ENCODE data around the gene OMP.

The OMP gene

DNA sequence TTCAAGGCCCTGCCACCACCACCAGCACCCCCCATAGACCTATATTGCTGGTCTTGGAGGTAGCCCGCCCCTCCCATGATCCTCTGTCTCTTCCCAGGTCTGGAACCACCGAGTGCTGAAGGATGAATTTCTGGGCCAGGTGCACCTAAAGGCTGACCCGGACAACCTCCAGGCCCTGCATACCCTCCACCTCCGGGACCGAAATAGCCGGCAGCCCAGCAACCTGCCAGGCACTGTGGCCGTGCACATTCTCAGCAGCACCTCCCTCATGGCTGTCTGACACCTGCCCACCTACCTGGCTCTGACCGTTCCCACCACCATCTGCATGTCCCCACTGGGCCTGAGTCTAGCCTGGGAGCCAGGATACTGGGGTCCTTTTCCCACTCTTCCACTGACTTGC is 21.0 kb downstream of the OMP start:
- DNase-seq (ENCODE audit: low read depth): no peak

- DNase-seq (ENCODE audit: low read depth): no peak
Observed at GRCh38 chr11:77124041-77124440, 21.4 kb downstream of the OMP start.

DNA sequence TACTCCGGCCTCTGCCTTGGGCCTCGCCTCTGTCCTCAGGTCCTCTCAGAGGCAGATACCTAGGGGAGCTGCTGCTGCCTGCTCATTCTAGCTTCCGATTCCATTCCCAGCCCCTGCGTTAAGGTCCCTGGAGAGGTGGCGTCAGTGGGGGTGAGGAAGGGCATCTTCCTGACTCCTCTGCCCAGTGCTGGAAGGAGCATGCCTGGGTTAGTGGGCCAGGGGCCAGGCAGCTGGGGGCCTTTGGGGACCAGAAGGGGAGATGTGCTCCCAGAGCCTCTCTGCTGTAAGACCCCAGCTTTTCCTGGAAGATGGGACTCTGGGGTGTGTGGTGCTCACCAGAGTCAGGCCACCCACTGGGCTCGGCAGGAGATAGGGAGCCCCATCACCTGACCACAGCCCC is 21.8 kb downstream of the OMP start:
- DNase-seq (ENCODE audit: low read depth): no peak

GRCh38 chr11:77125191-77125590 is 22.6 kb downstream of the OMP start:
- DNase-seq (ENCODE audit: low read depth): no peak

DNA sequence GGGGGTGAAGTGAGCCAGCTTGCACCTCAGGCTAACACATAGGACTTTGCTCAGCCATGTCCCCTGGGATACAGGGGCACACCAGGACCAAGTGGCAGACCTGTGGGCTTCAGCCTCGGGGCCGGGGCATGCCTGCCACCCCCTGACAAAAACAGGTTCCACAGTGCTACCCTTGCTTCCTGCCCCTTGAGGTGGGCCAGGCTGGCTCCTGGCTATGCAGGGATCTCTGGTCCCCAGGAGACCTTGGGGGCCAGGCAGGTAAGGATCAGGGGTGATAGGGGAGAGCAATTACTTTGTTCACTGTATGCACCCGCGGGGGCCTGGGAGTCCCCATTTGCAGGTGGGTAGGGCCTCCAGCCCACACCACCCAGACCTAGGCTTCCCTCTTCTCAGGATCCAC is 23.1 kb downstream of the OMP start:
- DNase-seq (ENCODE audit: low read depth): no peak

DNA sequence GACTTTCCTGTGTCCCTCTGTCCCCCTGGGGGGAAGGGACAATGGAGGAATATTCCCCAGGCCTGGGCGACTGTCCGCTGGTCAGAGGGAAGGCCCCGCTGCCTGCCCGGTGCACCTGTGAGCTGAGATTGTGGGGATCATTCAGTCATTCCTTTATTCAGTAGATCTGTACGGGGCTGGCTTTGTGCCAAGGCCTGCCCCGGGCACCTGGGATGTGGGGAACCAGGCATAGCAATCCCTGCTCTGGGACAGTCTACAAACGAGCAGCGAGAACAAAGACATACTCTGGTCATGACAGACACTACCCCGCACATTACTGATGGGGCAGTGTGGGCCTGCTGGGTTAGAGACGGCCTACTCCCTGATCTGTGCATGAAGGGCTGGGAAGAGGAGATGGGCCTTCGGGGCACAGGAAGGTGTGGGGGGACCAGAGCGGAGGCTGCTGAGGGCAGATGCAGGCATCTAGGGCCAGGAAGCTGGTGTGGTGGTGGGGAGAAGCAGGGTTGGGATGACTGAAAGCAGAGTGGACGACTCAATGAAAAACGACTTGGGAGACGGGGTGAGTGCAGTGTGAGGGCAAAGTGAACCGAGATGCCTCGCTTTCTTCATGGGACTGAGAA is 23.6 kb downstream of the OMP start:
- no peak for DNase-seq (ENCODE audit: low read depth)

DNA sequence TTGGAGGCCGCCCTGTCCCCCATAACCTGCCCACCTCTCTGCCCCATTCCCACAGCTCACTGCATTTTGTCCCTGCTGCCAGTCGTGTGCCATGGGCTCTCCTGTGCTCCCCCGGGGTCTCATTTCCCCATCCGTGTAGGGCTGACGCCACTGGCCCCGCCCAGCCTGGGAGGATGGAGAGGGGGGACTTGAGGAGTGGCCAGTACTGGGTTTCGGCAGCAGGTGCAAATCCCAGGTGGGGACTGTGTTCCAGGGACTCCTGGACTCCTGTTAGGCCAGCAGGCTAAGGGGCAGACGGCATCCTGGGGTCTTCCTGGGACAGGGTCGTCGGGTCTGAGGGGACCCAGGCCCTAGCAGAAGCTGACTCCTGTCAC is 24.2 kb downstream of the OMP start:
- no peak for DNase-seq (ENCODE audit: low read depth)

DNA sequence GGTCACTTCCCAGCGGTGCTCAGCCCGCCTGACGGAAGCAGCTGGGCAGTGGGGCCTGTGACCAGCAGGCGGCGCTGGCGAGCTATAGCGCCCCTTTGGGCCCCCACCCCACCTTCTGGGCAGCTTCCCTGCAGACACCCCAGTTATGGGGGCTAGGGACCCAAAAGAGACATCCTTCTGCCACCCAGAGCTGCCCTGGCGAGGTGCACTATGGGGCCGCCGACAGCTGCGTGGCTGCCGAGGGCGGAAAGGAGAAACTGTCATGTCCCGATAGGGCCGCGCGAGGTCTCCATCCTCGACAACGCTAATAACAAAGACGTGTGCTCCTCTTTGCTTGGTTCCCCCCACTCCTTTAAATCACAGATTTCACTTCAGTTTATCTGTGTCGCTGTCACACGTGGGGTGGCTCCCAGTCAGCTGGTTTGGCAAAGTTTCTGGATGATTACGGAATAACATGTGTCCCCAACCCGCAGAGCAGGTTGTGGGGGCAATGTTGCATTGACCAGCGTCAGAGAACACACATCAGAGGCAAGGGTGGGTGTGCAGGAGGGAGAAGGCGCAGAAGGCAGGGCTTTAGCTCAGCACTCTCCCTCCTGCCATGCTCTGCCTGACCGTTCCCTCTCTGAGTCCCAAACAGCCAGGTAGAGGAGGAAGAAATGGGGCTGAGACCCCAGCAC is 24.7 kb downstream of the OMP start:
- peak; percentile 18 for DNase-seq (ENCODE audit: low read depth)

- DNase-seq (ENCODE audit: low read depth): no peak
Observed at GRCh38 chr11:77127920-77128691, 25.5 kb downstream of the OMP start, which contains the start of gene MYO7A. Gene MYO7A, plus strand, starts transcription at chr11:77128246. Its CDS starts 2,389 bp downstream, at chr11:77130635.

GRCh38 chr11:77129069-77129841 is 26.6 kb downstream of the OMP start:
- no peak for DNase-seq (ENCODE audit: low read depth)

DNA sequence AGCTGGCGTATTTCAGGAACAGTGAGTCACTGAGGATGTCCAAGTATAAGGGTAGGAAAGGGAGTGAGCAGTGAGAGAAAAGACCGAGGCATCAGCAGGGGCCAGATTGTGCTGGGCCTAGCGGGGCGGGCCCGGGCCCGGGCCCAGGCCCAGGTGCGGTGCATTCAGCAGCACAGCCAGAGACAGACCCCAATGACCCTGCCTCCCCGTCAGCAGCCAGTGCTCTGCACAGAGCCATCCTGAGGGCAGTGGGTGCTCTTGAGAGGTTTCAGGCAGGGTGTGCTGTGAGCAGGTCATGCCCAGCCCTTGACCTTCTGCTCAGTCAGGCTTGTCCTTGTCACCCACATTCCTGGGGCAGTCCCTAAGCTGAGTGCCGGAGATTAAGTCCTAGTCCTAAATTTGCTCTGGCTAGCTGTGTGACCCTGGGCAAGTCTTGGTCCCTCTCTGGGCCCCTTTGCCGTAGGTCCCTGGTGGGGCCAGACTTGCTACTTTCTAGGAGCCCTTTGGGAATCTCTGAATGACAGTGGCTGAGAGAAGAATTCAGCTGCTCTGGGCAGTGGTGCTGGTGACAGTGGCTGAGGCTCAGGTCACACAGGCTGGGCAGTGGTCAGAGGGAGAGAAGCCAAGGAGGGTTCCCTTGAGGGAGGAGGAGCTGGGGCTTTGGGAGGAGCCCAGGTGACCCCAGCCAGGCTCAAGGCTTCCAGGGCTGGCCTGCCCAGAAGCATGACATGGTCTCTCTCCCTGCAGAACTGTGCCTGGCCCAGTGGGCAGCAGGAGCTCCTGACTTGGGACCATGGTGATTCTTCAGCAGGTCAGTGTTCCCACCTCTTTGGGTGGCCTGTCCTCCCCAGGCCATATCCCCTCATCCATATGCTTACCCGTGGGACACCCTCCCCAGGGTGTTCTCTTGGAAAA is 27.5 kb downstream of the OMP start:
- no peak for DNase-seq (ENCODE audit: low read depth)

DNA sequence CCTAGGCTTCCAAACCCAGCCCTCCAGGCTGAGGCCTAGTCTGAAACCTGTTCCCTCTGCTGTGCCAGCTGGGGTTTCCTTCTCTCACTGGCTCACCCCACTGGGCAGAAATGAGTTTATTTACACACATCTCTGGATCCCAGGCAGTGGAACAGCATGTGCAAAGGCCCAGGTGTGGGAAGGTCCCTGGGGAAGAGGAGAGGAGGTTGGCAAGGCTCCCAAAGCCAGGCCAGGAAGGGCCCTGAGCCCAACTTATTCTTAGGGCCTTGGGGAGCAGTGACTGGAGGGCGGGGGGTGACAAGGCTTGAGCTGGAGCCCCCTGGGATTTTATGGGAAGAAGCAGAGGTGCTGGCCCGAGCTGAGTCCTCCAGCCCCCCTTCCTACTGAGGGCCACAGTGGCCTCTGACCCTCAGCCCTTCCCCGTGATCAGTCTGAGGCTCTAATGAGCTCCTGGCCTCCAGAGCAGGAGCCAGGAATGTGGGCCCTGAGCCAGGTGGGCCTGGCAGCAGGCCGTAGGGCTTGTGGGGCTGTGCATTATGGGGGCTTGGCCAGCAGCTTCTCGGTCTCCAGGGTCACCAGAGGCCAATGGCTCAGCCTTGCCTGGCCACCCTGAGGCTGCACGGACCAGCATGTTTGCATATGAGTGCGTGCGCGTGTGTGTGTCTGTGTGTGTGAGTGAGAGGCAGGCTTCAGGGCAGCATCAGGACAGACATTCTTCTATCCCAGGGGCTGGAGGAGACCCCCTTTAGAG is 28.3 kb downstream of the OMP start:
- peak; percentile 47 for DNase-seq (ENCODE audit: low read depth)

- no peak for DNase-seq (ENCODE audit: low read depth)
Observed at GRCh38 chr11:77131560-77131959, 28.9 kb downstream of the OMP start.

DNA sequence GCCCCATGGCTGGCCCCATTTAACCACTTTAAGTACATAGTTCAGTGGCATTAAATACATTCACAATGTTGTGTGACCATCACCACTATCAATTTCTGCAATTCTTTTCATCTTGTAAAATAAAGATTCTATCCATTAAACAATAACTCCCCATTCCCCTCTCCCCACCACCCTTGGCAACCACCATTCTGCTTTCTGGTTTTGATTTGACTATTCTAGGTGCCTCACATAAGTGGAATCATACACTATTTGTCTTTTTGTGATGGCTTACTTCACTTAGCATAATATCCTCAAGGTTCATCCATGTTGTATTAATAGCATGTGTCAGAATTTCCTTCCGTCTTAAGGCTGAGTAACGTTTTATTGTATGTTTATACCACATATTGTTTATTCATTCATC is 32.4 kb downstream of the OMP start:
- no peak for DNase-seq (ENCODE audit: low read depth)

DNA sequence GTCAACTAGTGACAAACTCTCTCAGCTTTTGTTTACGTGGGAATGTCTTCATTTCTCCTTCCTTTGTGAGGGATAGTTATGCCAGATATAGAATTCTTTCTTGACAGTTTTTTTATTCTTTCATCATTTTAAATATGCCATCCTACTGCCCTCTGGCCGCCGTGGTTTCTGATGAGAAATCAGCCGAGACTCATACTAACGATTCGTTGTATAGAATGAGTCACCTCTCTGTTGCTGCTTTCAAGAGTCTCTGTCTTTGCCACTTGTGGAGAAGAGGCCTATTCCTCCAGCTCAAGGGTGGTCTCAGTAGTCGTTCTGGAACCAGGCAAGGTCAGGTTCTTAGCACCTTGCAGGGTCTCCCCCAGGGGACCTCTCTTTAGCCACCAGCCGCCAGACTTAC is 33.4 kb downstream of the OMP start:
- DNase-seq (ENCODE audit: low read depth): peak; percentile 15

DNA sequence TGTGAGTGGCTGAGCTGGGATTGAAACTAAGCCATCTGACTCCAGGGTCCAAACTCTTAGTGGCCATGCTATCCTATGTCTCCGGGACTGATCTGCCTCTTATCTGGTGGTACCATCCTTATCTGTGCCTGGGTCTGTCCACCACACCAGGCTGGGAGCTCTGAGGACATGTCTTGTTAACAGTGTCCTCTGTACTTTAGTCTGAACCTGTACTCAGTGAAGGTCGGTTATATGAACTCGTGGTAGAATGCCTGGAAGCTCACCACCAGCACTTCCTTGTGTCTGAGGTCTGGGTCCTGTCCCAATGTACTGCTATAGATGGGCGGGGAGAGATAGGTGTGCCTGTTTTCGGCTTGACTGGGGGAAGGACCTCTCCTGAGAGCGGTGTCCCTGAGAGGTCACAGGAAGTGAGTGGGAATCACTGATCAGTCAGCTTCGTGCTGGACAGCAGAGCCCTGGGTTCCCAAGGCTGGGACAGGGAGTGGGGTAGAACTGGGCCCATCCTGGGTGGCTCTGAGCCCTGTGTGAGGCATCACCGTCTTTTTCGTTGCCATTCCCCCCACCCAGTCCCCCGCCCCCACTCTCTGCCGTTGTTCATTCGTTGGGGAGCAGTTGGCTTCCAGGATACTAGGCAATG is 34.3 kb downstream of the OMP start:
- no peak for DNase-seq (ENCODE audit: low read depth)

GRCh38 chr11:77137421-77137820 is 34.8 kb downstream of the OMP start:
- no peak for DNase-seq (ENCODE audit: low read depth)

GRCh38 chr11:77138106-77138649 is 35.5 kb downstream of the OMP start:
- no peak for DNase-seq (ENCODE audit: low read depth)

DNA sequence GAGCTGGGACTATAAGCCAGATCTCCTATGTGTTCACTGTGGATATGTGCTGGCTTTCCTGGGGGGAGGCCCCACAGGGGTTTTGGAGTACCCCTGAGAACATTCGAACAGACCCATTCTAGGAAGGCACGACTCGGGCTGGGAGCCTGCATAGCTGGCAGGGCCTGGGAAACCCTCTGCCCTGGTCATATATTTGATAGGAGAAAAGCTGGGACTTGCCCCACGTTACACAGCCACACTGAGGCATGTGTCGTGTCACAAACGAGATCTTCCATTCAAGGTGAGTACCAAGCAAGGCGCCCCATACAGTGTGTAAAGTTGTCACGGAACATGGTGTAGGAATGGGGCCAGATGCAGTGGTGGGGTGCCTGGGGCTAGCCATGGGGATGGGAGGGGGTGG is 36.6 kb downstream of the OMP start:
- DNase-seq (ENCODE audit: low read depth): no peak

All from fibroblast of gingiva (primary cell).